ENCODE results near the gene CHEK2. TPM values are rescaled to one million over a fixed set of nuclear protein-coding genes. Genes with fewer than 3 reads are reported as not detected.
A peak's percentile ranks its signal among the peaks of the same experiment; 100 is the strongest.
"Not testable (repeated sequence)": the region's sequence is repeated elsewhere in the genome, so short reads cannot be mapped to it uniquely, and the experiment has no call there.

CHEK2 gene
- total and polyA plus RNA-seq, 8 donors = 0.83 to 4.6 (median 3.1) TPM

DNA sequence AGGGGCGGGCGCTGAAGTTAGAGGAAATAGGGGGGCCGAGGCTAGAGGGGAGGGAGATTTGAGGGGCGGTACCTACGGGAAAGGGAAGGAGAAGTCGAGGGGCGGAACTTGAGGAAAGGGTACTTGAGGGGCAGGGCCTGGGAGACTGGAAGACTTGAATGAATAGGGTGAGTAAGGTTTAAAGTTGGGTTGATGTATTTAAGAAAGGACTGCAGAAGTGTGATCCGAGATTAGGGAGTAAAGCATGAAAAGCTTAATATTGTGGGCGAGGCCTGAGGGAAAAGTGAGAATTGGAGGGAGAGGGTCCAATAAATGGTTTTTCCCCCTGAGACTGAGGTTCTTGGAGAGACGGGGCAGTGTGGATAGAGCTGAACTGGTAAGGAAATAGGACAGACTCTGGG is 942 bp upstream of the CHEK2 start:
- H3K4me1 ChIP-seq = peaks cover 0 to 7% (median 4%) of the 10 kb centered on the region in 3 donors
- TF ChIP-seq CTCF (IDR thresholded peaks at IDR 0.05) = no peak
- peak overlapping the region in 3 of 4 donors; percentile 96 to 98 (median 98) for H3K27ac ChIP-seq
- FAIRE-seq (peak; percentile 39), DNase-seq (no peak), ATAC-seq (no peak)
- H3K27me3 ChIP-seq = no peaks in the 10 kb centered on the region
- H3K36me3 ChIP-seq = peaks cover 0 to 18% (median 6%) of the 10 kb centered on the region in 3 donors
- intact Hi-C loops (cut with DNase I) = no loop called here
- H3K4me3 ChIP-seq = peak overlapping the region in 3 of 4 donors; percentile 71 to 97 (median 96)
- H3K9me3 ChIP-seq = no peaks in the 10 kb centered on the region
- 3 to 4% methylated on average over 10 of the region's 10 CpGs for WGBS, 2 donors

GRCh38 chr22:28741200-28741784 is 328 bp downstream of the CHEK2 start:
- FAIRE-seq (no peak), DNase-seq (no peak), ATAC-seq (no peak)
- no peak for TF ChIP-seq CTCF (IDR thresholded peaks at IDR 0.05)
- H3K4me1 ChIP-seq = peaks cover 0 to 7% (median 4%) of the 10 kb centered on the region in 3 donors
- H3K4me3 ChIP-seq = peak overlapping the region; percentile 71 to 97 (median 96)
- H3K36me3 ChIP-seq = peaks cover 0 to 18% (median 4%) of the 10 kb centered on the region in 3 donors
- no peaks in the 10 kb centered on the region for H3K27me3 ChIP-seq
- intact Hi-C loops (cut with DNase I) = no loop called here
- H3K9me3 ChIP-seq = no peaks in the 10 kb centered on the region
- H3K27ac ChIP-seq = no peak overlapping the region
- 7 to 10% methylated on average over 18 of the region's 18 CpGs for WGBS, 2 donors

GRCh38 chr22:28738876-28739275 is 2.7 kb downstream of the CHEK2 start:
- H3K4me3 ChIP-seq; ATAC-seq; FAIRE-seq; DNase-seq; H3K27ac ChIP-seq; H3K27me3 ChIP-seq; H3K9me3 ChIP-seq; H3K4me1 ChIP-seq; H3K36me3 ChIP-seq; intact Hi-C loops (cut with DNase I): not testable (repeated sequence)
- 93 to 95% methylated on average over 8 of the region's 8 CpGs for WGBS, 2 donors

GRCh38 chr22:28737701-28738100 is 3.9 kb downstream of the CHEK2 start:
- H3K4me3 ChIP-seq = no peak overlapping the region
- DNase-seq (no peak), ATAC-seq (no peak), FAIRE-seq (no peak)
- intact Hi-C loops (cut with DNase I) = no loop called here
- no peak overlapping the region for H3K27ac ChIP-seq
- H3K36me3 ChIP-seq = no peaks in the 10 kb centered on the region
- H3K4me1 ChIP-seq = peaks cover 0 to 7% (median under 1%) of the 10 kb centered on the region in 3 donors
- no peaks in the 10 kb centered on the region for H3K9me3 ChIP-seq
- H3K27me3 ChIP-seq = no peaks in the 10 kb centered on the region
- TF ChIP-seq CTCF (IDR thresholded peaks at IDR 0.05) = no peak
- WGBS, 2 donors = 33 to 36% methylated on average over 3 of the region's 3 CpGs

GRCh38 chr22:28736301-28737155 is 5.1 kb downstream of the CHEK2 start:
- WGBS, 2 donors = 83 to 84% methylated on average over 7 of the region's 7 CpGs
- H3K9me3 ChIP-seq = no peaks in the 10 kb centered on the region
- no peak for ATAC-seq
- no peaks in the 10 kb centered on the region for H3K36me3 ChIP-seq
- intact Hi-C loops (cut with DNase I) = no loop called here
- no peak for DNase-seq
- H3K27ac ChIP-seq = no peak overlapping the region
- H3K27me3 ChIP-seq = no peaks in the 10 kb centered on the region
- FAIRE-seq = no peak
- no peak overlapping the region for H3K4me3 ChIP-seq
- H3K4me1 ChIP-seq = peaks cover 0 to 7% (median 0%) of the 10 kb centered on the region in 3 donors
- no peak for TF ChIP-seq CTCF (IDR thresholded peaks at IDR 0.05)
